Measurements from ENCODE around the gene BLTP3A.
"Not testable (repeated sequence)": the region's sequence is repeated elsewhere in the genome, so short reads cannot be mapped to it uniquely, and the experiment has no call there.

The BLTP3A gene

DNA sequence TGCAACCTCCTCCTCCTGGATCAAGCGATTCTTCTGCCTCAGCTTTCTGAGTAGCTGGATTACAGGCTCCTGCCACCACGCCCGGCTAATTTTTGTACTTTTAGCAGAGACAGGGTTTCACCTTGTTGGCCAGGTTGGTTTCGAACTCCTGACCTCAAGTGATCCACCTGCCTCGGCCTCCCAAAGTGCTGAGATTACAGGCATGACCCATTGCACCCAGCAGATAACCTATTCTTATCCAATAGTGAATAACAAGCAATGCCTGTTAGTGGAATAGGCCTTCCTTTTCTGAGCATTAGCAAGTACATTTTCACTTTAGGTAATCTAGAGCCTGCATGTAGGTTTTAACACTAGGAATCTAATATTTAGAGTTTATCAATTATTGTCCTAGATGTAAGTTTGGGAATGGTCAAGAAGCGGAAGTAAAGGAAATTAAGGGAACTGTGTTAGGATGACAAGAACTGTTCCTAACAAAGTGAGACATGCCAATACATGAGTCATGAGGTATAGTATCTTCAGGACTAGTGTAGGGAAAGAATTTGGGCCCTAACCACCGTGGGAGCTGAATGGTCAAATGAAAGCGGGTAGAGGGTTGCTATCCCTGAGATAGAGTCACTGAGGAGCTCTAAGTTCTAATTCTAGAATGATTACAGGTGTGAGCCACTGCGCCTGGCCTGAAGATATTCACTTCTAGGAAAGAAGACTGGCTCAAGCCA is 15.0 kb downstream of the BLTP3A start:
- peaks cover 72% of the 10 kb centered on the region for H3K4me1 ChIP-seq (ENCODE audit: low read depth, poor library complexity, severe bottlenecking)
- H3K4me3 ChIP-seq (IDR thresholded peaks at IDR 0.05; ENCODE audit: insufficient read depth, low read depth, low read length) = no peak overlapping the region
- H3K4me2 ChIP-seq = no peak overlapping the region
- H2AFZ ChIP-seq (ENCODE audit: low read depth) = no peak overlapping the region
- H4K20me1 ChIP-seq (ENCODE audit: insufficient read depth) = no peaks in the 10 kb centered on the region
- H3K36me3 ChIP-seq (ENCODE audit: insufficient read depth) = no peaks in the 10 kb centered on the region
- H3K27me3 ChIP-seq (ENCODE audit: insufficient read depth, low read depth) = no peaks in the 10 kb centered on the region
- peaks cover 30% of the 10 kb centered on the region; the same call in 1 of the 2 replicates for H3K79me2 ChIP-seq (ENCODE audit: insufficient read depth, low read depth)
- TF ChIP-seq, protein P1, sequence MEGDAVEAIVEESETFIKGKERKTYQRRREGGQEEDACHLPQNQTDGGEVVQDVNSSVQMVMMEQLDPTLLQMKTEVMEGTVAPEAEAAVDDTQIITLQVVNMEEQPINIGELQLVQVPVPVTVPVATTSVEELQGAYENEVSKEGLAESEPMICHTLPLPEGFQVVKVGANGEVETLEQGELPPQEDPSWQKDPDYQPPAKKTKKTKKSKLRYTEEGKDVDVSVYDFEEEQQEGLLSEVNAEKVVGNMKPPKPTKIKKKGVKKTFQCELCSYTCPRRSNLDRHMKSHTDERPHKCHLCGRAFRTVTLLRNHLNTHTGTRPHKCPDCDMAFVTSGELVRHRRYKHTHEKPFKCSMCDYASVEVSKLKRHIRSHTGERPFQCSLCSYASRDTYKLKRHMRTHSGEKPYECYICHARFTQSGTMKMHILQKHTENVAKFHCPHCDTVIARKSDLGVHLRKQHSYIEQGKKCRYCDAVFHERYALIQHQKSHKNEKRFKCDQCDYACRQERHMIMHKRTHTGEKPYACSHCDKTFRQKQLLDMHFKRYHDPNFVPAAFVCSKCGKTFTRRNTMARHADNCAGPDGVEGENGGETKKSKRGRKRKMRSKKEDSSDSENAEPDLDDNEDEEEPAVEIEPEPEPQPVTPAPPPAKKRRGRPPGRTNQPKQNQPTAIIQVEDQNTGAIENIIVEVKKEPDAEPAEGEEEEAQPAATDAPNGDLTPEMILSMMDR (conservative IDR thresholded peaks at IDR 0.05; ENCODE audit: low read depth, low read length) = no peak
- no peak overlapping the region for H3K27ac ChIP-seq
- H3K9ac ChIP-seq = no peak overlapping the region

DNA sequence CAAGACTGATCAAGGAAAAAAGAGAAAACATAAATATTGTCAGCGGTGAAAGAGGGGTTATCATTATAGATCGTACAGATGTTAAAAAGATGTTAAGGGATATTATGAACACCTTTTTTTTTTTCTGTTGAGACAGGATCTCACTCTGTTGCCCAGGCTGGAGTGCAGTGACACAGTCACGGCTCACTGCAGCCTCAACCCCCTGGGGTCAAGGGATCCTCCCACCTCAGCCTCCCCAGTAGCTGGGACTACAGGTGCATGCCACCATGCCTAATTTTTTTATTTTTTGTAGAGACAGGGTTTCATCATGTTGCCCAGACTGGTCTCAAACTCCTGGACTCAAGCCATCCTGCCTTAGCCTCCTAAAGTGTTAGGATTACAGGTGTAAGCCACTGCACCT is 16.6 kb downstream of the BLTP3A start:
- not testable (repeated sequence) for H3K27ac ChIP-seq; H3K9ac ChIP-seq; H3K36me3 ChIP-seq (ENCODE audit: insufficient read depth); H4K20me1 ChIP-seq (ENCODE audit: insufficient read depth); H3K27me3 ChIP-seq (ENCODE audit: insufficient read depth, low read depth); H3K4me2 ChIP-seq; H3K4me3 ChIP-seq (IDR thresholded peaks at IDR 0.05; ENCODE audit: insufficient read depth, low read depth, low read length); H2AFZ ChIP-seq (ENCODE audit: low read depth)
- Histone ChIP-seq H3K79me2 (ENCODE audit: insufficient read depth, low read depth) (peaks cover 34% of the 10 kb centered on the region; the same call in 1 of the 2 replicates), H3K4me1 (ENCODE audit: low read depth, poor library complexity, severe bottlenecking) (peaks cover 83% of the 10 kb centered on the region)

DNA sequence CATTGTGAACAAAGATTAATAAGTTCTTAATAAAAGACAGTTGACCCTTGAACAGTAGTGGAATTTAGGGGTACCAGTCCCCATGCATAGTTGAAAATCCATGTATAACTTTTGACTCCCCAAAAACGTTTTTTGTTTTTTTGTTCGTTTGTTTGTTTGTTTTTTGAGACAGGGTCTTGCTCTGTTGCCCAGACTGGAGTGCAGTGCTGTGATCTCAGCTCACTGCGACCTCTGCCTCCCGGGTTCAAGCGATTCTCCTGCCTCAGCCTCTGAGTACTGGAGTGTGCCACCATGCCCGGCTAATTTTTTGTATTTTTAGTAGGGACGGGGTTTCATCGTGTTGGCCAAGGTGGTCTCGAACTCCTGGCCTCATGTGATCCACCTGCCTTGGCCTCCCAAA is 17.5 kb downstream of the BLTP3A start:
- H3K4me1 ChIP-seq (ENCODE audit: low read depth, poor library complexity, severe bottlenecking) = peaks cover 83% of the 10 kb centered on the region
- not testable (repeated sequence) for H2AFZ ChIP-seq (ENCODE audit: low read depth); H4K20me1 ChIP-seq (ENCODE audit: insufficient read depth); H3K4me3 ChIP-seq (IDR thresholded peaks at IDR 0.05; ENCODE audit: insufficient read depth, low read depth, low read length); H3K9ac ChIP-seq; H3K27me3 ChIP-seq (ENCODE audit: insufficient read depth, low read depth); H3K4me2 ChIP-seq; H3K36me3 ChIP-seq (ENCODE audit: insufficient read depth)
- peak overlapping the region; percentile 76; the same call in 1 of the 2 replicates for H3K27ac ChIP-seq
- peaks cover 33% of the 10 kb centered on the region; the same call in 1 of the 2 replicates for H3K79me2 ChIP-seq (ENCODE audit: insufficient read depth, low read depth)

DNA sequence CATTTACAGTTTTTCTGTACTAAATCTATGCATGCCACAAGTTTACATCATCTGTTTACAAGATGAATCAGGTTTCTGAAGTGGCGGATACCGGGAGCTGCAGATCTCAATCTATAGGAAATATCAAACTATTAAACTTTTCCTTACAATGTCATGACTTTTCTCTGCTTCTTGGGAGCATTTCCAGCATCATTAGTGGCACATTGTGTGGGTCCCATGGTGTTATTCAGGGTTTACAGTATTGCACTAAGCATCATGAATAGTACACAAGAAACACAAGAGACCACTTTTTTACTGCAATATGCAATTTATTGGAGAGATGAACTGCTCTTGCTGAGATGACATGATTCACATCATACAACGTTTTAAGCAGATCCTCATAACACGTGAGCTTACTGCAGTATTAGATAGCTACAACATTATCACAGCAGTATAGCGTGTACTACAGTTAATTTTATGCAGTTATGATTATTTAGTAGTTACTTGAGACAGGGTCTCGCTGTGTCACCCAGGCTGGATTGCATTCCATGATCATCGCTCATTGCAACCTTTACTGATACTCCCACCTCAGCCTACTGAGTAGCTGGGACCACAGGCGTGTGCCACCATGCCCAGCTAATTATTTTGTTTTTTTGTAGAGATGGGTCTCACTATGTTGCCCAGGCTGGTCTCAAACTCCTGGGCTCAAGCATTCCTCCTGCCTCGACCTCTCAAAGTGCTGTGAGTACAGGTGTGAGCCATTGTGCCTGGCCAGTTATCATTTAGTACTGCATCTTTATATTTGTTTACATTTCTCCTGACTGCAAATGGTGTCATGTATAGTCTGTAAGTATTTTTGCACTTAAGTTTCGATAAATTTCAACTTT is 18.4 kb downstream of the BLTP3A start:
- no peak overlapping the region for H3K4me3 ChIP-seq (IDR thresholded peaks at IDR 0.05; ENCODE audit: insufficient read depth, low read depth, low read length)
- H3K36me3 ChIP-seq (ENCODE audit: insufficient read depth) = no peaks in the 10 kb centered on the region
- peak overlapping the region; percentile 76 for H3K27ac ChIP-seq
- peak overlapping the region; percentile 87 for H3K4me2 ChIP-seq
- H3K9ac ChIP-seq = peak overlapping the region; percentile 38; the same call in 1 of the 2 replicates
- H3K4me1 ChIP-seq (ENCODE audit: low read depth, poor library complexity, severe bottlenecking) = peaks cover 85% of the 10 kb centered on the region
- no peaks in the 10 kb centered on the region for H4K20me1 ChIP-seq (ENCODE audit: insufficient read depth)
- H2AFZ ChIP-seq (ENCODE audit: low read depth) = no peak overlapping the region
- no peaks in the 10 kb centered on the region for H3K27me3 ChIP-seq (ENCODE audit: insufficient read depth, low read depth)
- TF ChIP-seq, protein P1 (conservative IDR thresholded peaks at IDR 0.05; ENCODE audit: low read depth, low read length) = no peak
- H3K79me2 ChIP-seq (ENCODE audit: insufficient read depth, low read depth) = peaks cover 39% of the 10 kb centered on the region; the same call in 1 of the 2 replicates

DNA sequence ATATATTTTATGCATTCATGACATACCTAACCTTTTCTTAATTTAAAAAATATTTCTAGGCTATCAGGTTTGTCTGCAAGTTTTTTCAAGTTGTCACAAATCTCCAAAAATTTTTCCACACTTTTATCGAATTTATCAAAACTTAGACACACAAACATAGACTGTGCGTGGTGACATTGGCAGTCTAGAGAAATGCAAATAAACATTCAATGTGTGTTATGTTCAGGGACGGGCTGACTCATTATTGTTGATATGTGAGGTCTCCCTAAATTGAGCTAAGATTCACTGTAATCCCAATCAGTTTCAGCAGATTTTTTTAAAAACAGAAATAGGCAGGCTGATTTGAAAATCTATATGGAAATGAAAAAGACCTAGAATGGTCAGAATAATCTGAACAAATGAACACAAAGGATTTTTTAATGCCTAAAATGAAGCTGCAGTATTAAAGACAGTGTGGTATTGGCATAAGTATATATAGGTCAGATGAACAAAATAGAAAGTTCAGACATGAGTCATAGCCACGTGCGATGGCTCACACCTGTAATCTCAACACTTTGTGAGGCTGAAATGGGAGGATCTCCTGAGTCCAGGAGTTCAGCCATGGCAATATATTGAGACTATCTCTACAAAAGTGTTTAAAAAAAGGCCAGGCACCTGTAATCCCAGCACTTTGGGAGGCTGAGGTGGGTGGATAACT is 19.2 kb downstream of the BLTP3A start:
- peak overlapping the region; percentile 38; the same call in 1 of the 2 replicates for H3K9ac ChIP-seq
- H3K4me1 ChIP-seq (ENCODE audit: low read depth, poor library complexity, severe bottlenecking) = peaks cover 85% of the 10 kb centered on the region
- H3K36me3 ChIP-seq (ENCODE audit: insufficient read depth) = no peaks in the 10 kb centered on the region
- H4K20me1 ChIP-seq (ENCODE audit: insufficient read depth) = no peaks in the 10 kb centered on the region
- no peak overlapping the region for H2AFZ ChIP-seq (ENCODE audit: low read depth)
- peak overlapping the region; percentile 87 for H3K4me2 ChIP-seq
- no peaks in the 10 kb centered on the region for H3K27me3 ChIP-seq (ENCODE audit: insufficient read depth, low read depth)
- H3K27ac ChIP-seq = peak overlapping the region; percentile 76
- H3K79me2 ChIP-seq (ENCODE audit: insufficient read depth, low read depth) = peaks cover 44% of the 10 kb centered on the region; the same call in 1 of the 2 replicates
- no peak overlapping the region for H3K4me3 ChIP-seq (IDR thresholded peaks at IDR 0.05; ENCODE audit: insufficient read depth, low read depth, low read length)
- TF ChIP-seq, protein P1 (conservative IDR thresholded peaks at IDR 0.05; ENCODE audit: low read depth, low read length) = no peak
